Measurements from ENCODE around the gene RBM12.

The RBM12 gene

GRCh38 chr20:35616465-35617396 lies 48.0 kb downstream of the RBM12 start:
- no peaks in the 10 kb centered on the region for H3K9me3 ChIP-seq (ENCODE audit: control insufficient read depth, low read depth, low read length)
- peak overlapping the region; percentile 45 for H3K4me3 ChIP-seq (ENCODE audit: low read length)
- H3K27ac ChIP-seq (ENCODE audit: low read length) = no peak overlapping the region
- H3K4me1 ChIP-seq (ENCODE audit: control insufficient read depth, low read depth, low read length) = peaks cover 8% of the 10 kb centered on the region
- H3K9ac ChIP-seq (ENCODE audit: low read length) = no peak overlapping the region
- no peaks in the 10 kb centered on the region for H3K36me3 ChIP-seq (ENCODE audit: control insufficient read depth, low read depth, low read length)
- peaks cover 11% of the 10 kb centered on the region for H3K27me3 ChIP-seq (ENCODE audit: control insufficient read depth, insufficient read depth, low read length)

DNA sequence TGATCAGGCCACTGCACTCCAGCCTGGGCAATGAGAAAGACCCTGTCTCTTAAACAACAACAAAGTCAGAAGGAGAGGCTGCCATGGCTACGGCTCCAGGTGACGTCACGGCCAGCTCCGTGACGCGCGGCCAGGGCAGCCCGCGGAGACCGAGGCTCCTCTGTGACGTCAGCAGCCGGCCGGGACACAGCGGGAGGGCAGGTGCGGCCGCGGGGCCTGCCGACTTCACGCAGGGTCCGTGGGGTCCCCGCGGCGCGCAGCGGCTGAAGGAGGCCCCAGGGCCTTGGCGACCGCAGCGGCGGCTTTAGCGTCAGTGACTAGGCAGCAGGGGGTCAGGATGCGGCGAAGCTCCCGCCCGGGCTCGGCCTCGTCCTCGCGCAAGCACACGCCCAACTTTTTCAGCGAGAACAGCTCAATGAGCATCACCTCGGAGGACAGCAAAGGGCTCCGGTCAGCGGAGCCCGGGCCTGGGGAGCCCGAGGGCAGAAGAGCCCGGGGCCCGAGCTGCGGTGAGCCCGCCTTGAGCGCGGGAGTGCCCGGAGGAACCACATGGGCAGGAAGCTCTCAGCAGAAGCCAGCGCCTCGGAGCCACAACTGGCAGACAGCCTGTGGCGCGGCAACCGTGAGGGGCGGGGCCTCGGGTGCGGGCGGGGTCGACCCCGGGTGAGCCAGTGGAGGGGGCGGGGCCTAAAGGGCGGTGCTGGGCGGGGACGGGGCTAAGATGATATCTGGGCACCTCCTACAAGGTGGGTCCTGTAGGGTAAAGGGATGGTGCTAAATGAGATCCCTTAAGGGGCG lies 48.8 kb downstream of the RBM12 start, which contains the start of gene SPAG4:
Gene SPAG4 (plus strand): TSS at position 163 of the 798 bp plus-strand sequence. CDS start 175 bp downstream, at position 338.
- H3K9me3 ChIP-seq (ENCODE audit: control insufficient read depth, low read depth, low read length) = no peaks in the 10 kb centered on the region
- peaks cover 8% of the 10 kb centered on the region for H3K4me1 ChIP-seq (ENCODE audit: control insufficient read depth, low read depth, low read length)
- no peaks in the 10 kb centered on the region for H3K36me3 ChIP-seq (ENCODE audit: control insufficient read depth, low read depth, low read length)
- H3K27ac ChIP-seq (ENCODE audit: low read length) = no peak within 1 kb of the TSS
- H3K4me3 ChIP-seq (ENCODE audit: low read length) = peak within 1 kb of the TSS; percentile 65
- H3K9ac ChIP-seq (ENCODE audit: low read length) = peak within 1 kb of the TSS; percentile 48
- peaks cover 11% of the 10 kb centered on the region for H3K27me3 ChIP-seq (ENCODE audit: control insufficient read depth, insufficient read depth, low read length)

GRCh38 chr20:35611482-35611881 lies 53.2 kb downstream of the RBM12 start:
- Histone ChIP-seq H3K4me3 (ENCODE audit: low read length) (no peak overlapping the region), H3K27ac (ENCODE audit: low read length) (no peak overlapping the region)

GRCh38 chr20:35610833-35611427 lies 53.8 kb downstream of the RBM12 start:
- Histone ChIP-seq H3K27ac (ENCODE audit: low read length) (no peak overlapping the region), H3K9ac (ENCODE audit: low read length) (no peak overlapping the region), H3K4me3 (ENCODE audit: low read length) (no peak overlapping the region), H3K9me3 (ENCODE audit: control insufficient read depth, low read depth, low read length) (no peaks in the 10 kb centered on the region), H3K27me3 (ENCODE audit: control insufficient read depth, insufficient read depth, low read length) (no peaks in the 10 kb centered on the region), H3K4me1 (ENCODE audit: control insufficient read depth, low read depth, low read length) (no peaks in the 10 kb centered on the region), H3K36me3 (ENCODE audit: control insufficient read depth, low read depth, low read length) (no peaks in the 10 kb centered on the region)

More at GRCh38 chr20:35611482-35611881, 53.2 kb downstream of the RBM12 start:
- Histone ChIP-seq H3K9me3 (ENCODE audit: control insufficient read depth, low read depth, low read length) (no peaks in the 10 kb centered on the region), H3K36me3 (ENCODE audit: control insufficient read depth, low read depth, low read length) (no peaks in the 10 kb centered on the region), H3K27me3 (ENCODE audit: control insufficient read depth, insufficient read depth, low read length) (no peaks in the 10 kb centered on the region), H3K4me1 (ENCODE audit: control insufficient read depth, low read depth, low read length) (no peaks in the 10 kb centered on the region), H3K9ac (ENCODE audit: low read length) (no peak overlapping the region)

DNA sequence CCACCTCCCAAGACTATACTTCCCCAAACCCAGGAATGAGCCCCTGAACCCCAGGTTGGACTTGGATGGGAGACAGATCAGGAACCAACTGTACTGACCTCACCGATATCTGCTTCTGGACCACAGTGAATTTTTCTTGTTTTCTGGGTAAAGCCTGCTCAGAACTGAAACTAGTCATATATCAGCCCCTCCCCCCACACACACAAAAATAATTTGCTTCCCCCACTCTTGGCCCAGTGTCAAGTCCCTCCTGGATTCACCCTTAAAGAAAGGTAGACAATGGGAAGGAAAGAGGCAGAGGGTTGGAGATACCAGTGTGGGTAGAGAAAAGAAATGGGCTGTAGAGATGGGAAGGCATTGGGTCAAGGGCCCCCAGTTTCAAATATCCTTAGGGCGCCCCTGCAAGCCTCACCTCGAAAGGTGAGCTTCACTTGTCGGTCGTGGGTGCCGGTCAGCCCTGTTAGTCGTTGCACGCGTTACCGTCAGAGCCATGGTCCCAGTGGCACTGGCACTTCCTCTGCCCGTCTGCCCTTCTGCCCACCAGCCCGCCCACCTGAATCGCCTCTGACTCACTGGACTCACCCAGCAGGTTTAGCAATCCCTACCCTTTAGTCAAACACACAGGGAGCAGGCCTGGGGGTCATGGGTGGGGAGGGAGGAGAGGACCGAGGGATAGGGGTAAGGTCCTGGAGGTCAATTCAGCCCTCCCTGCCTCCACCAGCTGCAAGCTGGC lies 57.5 kb downstream of the RBM12 start:
- Histone ChIP-seq H3K9me3 (ENCODE audit: control insufficient read depth, low read depth, low read length) (no peaks in the 10 kb centered on the region), H3K36me3 (ENCODE audit: control insufficient read depth, low read depth, low read length) (no peaks in the 10 kb centered on the region), H3K27me3 (ENCODE audit: control insufficient read depth, insufficient read depth, low read length) (peaks cover 16% of the 10 kb centered on the region), H3K27ac (ENCODE audit: low read length) (no peak overlapping the region), H3K4me1 (ENCODE audit: control insufficient read depth, low read depth, low read length) (no peaks in the 10 kb centered on the region), H3K9ac (ENCODE audit: low read length) (no peak overlapping the region), H3K4me3 (ENCODE audit: low read length) (no peak overlapping the region)

DNA sequence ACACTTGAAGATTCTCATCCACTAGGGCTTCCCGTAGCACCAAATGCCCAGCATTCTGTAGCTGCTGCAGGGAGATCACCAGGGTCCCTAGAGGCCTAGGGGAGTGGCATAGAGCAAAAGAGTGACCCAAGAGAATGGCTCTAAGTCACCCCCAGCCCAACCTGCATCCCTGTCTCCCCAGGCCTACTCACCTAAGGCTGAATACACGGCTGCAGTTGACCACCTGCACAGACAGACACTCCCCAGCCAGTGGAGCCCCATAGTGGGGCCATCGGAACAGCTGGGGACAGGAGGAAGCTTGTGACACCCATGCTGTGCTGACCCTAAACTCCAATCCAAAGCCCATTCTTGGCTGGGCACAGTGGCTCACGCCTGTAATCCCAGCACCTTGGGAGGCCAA lies 58.6 kb downstream of the RBM12 start:
- Histone ChIP-seq H3K27ac (ENCODE audit: low read length) (no peak overlapping the region), H3K9ac (ENCODE audit: low read length) (no peak overlapping the region), H3K36me3 (ENCODE audit: control insufficient read depth, low read depth, low read length) (no peaks in the 10 kb centered on the region), H3K4me3 (ENCODE audit: low read length) (no peak overlapping the region), H3K27me3 (ENCODE audit: control insufficient read depth, insufficient read depth, low read length) (peaks cover 27% of the 10 kb centered on the region), H3K9me3 (ENCODE audit: control insufficient read depth, low read depth, low read length) (no peaks in the 10 kb centered on the region), H3K4me1 (ENCODE audit: control insufficient read depth, low read depth, low read length) (peaks cover 2% of the 10 kb centered on the region)

DNA sequence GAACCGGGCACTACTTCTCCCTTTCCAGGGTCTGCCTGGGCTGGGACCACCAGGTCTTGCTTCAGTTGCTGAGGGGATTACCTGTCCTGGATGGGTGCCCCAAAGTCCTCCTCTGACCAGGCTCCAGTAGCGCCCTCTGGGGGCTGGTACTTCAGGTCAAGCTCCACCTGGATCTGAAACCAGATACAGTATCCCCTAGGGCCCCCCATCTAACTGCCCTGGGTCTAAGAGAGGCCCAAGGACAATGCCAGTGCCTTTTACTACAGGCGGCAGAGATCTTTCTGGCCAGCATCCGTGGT lies 60.3 kb downstream of the RBM12 start:
- H3K4me3 ChIP-seq (ENCODE audit: low read length) = no peak overlapping the region
- H3K9me3 ChIP-seq (ENCODE audit: control insufficient read depth, low read depth, low read length) = no peaks in the 10 kb centered on the region
- H3K9ac ChIP-seq (ENCODE audit: low read length) = no peak overlapping the region
- no peak overlapping the region for H3K27ac ChIP-seq (ENCODE audit: low read length)
- no peaks in the 10 kb centered on the region for H3K36me3 ChIP-seq (ENCODE audit: control insufficient read depth, low read depth, low read length)
- H3K27me3 ChIP-seq (ENCODE audit: control insufficient read depth, insufficient read depth, low read length) = peaks cover 44% of the 10 kb centered on the region
- H3K4me1 ChIP-seq (ENCODE audit: control insufficient read depth, low read depth, low read length) = peaks cover 3% of the 10 kb centered on the region

DNA sequence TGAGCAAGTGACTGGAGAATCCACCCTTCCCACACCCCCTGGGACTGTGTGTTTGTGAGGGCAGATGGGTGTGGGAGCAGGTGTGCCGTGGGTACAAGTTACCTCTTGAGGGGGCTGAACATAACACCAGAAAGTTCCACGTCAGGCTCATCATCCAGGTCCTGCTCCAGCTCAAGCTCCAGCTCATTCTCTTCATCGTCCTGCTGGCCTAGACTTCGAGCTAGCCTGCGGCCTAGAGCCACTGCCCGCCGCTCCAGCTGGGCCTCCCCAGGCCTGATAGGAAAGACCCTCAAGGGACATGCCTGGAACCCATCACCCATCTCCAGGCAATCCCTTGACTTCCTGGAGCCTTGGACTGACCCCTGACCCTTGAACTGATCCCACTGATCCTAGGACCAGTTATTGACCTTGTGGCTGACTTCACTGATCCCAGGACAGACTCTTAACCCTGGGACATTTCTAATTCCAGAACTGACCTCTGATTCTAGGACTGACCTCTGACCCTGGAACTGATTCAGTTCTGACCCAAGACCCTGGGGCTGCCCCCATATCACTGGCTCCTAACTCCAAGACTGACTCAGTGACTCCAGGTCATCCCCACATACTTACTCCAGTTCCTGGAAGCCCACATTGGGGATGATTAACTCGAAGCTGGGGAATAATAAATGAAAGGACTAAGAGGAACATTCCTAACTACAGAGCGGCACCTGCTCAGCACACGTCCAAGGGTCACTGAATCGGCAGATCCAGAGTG lies 60.8 kb downstream of the RBM12 start:
- no peak overlapping the region for H3K27ac ChIP-seq (ENCODE audit: low read length)
- no peaks in the 10 kb centered on the region for H3K9me3 ChIP-seq (ENCODE audit: control insufficient read depth, low read depth, low read length)
- no peaks in the 10 kb centered on the region for H3K36me3 ChIP-seq (ENCODE audit: control insufficient read depth, low read depth, low read length)
- no peak overlapping the region for H3K9ac ChIP-seq (ENCODE audit: low read length)
- peaks cover 46% of the 10 kb centered on the region for H3K27me3 ChIP-seq (ENCODE audit: control insufficient read depth, insufficient read depth, low read length)
- H3K4me3 ChIP-seq (ENCODE audit: low read length) = no peak overlapping the region
- H3K4me1 ChIP-seq (ENCODE audit: control insufficient read depth, low read depth, low read length) = peaks cover 3% of the 10 kb centered on the region

GRCh38 chr20:35602851-35603495 lies 61.7 kb downstream of the RBM12 start:
- Histone ChIP-seq H3K9ac (ENCODE audit: low read length) (no peak overlapping the region), H3K27ac (ENCODE audit: low read length) (no peak overlapping the region), H3K4me1 (ENCODE audit: control insufficient read depth, low read depth, low read length) (peaks cover 3% of the 10 kb centered on the region)

GRCh38 chr20:35601990-35602389 lies 62.7 kb downstream of the RBM12 start:
- Histone ChIP-seq H3K36me3 (ENCODE audit: control insufficient read depth, low read depth, low read length) (no peaks in the 10 kb centered on the region), H3K9ac (ENCODE audit: low read length) (peak overlapping the region; percentile 31), H3K9me3 (ENCODE audit: control insufficient read depth, low read depth, low read length) (no peaks in the 10 kb centered on the region), H3K27ac (ENCODE audit: low read length) (no peak overlapping the region), H3K4me3 (ENCODE audit: low read length) (peak overlapping the region; percentile 64), H3K27me3 (ENCODE audit: control insufficient read depth, insufficient read depth, low read length) (peaks cover 46% of the 10 kb centered on the region), H3K4me1 (ENCODE audit: control insufficient read depth, low read depth, low read length) (peaks cover 3% of the 10 kb centered on the region)

More at GRCh38 chr20:35602851-35603495, 61.7 kb downstream of the RBM12 start:
- no peaks in the 10 kb centered on the region for H3K36me3 ChIP-seq (ENCODE audit: control insufficient read depth, low read depth, low read length)
- no peaks in the 10 kb centered on the region for H3K9me3 ChIP-seq (ENCODE audit: control insufficient read depth, low read depth, low read length)
- peaks cover 46% of the 10 kb centered on the region for H3K27me3 ChIP-seq (ENCODE audit: control insufficient read depth, insufficient read depth, low read length)
- H3K4me3 ChIP-seq (ENCODE audit: low read length) = no peak overlapping the region

Data from iPS-18a (cell line).